Measurements from ENCODE around the gene TARS3.

- no peak for TF ChIP-seq EZH2 (IDR thresholded peaks at IDR 0.05; ENCODE audit: borderline replicate concordance, low read length)
- TF ChIP-seq, protein P1, sequence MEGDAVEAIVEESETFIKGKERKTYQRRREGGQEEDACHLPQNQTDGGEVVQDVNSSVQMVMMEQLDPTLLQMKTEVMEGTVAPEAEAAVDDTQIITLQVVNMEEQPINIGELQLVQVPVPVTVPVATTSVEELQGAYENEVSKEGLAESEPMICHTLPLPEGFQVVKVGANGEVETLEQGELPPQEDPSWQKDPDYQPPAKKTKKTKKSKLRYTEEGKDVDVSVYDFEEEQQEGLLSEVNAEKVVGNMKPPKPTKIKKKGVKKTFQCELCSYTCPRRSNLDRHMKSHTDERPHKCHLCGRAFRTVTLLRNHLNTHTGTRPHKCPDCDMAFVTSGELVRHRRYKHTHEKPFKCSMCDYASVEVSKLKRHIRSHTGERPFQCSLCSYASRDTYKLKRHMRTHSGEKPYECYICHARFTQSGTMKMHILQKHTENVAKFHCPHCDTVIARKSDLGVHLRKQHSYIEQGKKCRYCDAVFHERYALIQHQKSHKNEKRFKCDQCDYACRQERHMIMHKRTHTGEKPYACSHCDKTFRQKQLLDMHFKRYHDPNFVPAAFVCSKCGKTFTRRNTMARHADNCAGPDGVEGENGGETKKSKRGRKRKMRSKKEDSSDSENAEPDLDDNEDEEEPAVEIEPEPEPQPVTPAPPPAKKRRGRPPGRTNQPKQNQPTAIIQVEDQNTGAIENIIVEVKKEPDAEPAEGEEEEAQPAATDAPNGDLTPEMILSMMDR (conservative IDR thresholded peaks at IDR 0.05 in 1 of 2, IDR thresholded peaks at IDR 0.05 in 1 of 2; ENCODE audit: extremely low read depth in 1 of 2, insufficient read depth in 1 of 2, low read depth in 1 of 2, low read length in 2 of 2), result no peak
These were observed 48.6 kb upstream of the TARS3 start for GRCh38 chr15:101772921-101773320.
